Esophagus squamous epithelium (tissue), 4 donors: Measurements from ENCODE around the gene KCNMB1.

Experiments used
- POLR2A ChIP-seq, 4 donors: fragments of 450-650 bp; IDR thresholded peaks; one replicate each; pipeline ENCODE4 v1.6.1; 2017; ENCODE audit warnings: antibody characterized with exemption in 4 of 4, mild to moderate bottlenecking in 4 of 4, moderate library complexity in 3 of 4
- TF ChIP-seq, protein P1 (sequence below), 6 experiments: fragments of 450-650 bp in 4 of 6; fragments of 200-600 bp in 2 of 6; sonication (generic) in 2 of 6; IDR thresholded peaks; one replicate each; pipeline ENCODE4 v1.5.1; 2016 to 2019; ENCODE audit warnings: antibody characterized with exemption in 6 of 6, mild to moderate bottlenecking in 4 of 6, moderate library complexity in 4 of 6

DNA sequence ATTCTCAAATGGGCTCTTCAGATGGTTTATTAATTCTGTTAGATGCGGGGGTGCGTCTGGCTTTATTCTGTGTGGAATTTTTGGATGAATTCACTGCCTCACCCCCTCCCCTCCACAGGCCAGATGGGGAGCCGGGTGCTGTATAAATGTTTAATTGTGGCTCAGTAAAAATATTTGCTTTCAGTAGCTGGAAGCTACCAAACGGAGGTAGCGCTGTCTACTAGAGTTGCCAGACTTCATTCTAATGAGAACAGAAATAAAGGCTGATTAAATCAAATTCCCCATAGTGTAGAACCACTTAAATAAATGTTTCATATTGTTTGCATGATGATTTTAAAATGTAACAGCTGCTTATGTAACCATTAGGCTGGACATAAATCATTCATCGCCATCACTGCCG, 34.5 kb upstream of the KCNMB1 start:
- TF ChIP-seq, protein P1, sequence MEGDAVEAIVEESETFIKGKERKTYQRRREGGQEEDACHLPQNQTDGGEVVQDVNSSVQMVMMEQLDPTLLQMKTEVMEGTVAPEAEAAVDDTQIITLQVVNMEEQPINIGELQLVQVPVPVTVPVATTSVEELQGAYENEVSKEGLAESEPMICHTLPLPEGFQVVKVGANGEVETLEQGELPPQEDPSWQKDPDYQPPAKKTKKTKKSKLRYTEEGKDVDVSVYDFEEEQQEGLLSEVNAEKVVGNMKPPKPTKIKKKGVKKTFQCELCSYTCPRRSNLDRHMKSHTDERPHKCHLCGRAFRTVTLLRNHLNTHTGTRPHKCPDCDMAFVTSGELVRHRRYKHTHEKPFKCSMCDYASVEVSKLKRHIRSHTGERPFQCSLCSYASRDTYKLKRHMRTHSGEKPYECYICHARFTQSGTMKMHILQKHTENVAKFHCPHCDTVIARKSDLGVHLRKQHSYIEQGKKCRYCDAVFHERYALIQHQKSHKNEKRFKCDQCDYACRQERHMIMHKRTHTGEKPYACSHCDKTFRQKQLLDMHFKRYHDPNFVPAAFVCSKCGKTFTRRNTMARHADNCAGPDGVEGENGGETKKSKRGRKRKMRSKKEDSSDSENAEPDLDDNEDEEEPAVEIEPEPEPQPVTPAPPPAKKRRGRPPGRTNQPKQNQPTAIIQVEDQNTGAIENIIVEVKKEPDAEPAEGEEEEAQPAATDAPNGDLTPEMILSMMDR (IDR thresholded peaks at IDR 0.05): no peak
- TF ChIP-seq POLR2A (IDR thresholded peaks at IDR 0.05): no peak
